IPS DF 6.9 (cell line): Measurements from ENCODE around the gene FHOD3.

Experiments used
- DNase-seq: peaks from one replicate; pipeline ENCODE4 v3.0.0-alpha.2; 2013; ENCODE audit warnings: low read depth, low spot score
- H3K27ac ChIP-seq: one replicate; pipeline ENCODE4 v1.5.1; 2013; ENCODE audit warnings: low read length, control low read depth
- H3K27me3 ChIP-seq: 2 replicates; pipeline ENCODE4 v1.6.1; 2013; ENCODE audit warnings: mild to moderate bottlenecking, low read length; ENCODE audit not compliant: control insufficient read depth, insufficient read depth
- H3K36me3 ChIP-seq: 2 replicates; pipeline ENCODE4 v1.6.1; 2013; ENCODE audit warnings: low read length; ENCODE audit not compliant: control insufficient read depth, insufficient read depth
- H3K4me1 ChIP-seq: 2 replicates; pipeline ENCODE4 v1.6.1; 2013; ENCODE audit warnings: low read length; ENCODE audit not compliant: control insufficient read depth, insufficient read depth
- H3K4me3 ChIP-seq: 2 replicates; pipeline ENCODE4 v1.5.1; 2013; ENCODE audit warnings: mild to moderate bottlenecking, low read length
- H3K9me3 ChIP-seq: 2 replicates; pipeline ENCODE4 v1.6.1; 2013; ENCODE audit warnings: low read length, inconsistent platforms; ENCODE audit not compliant: control insufficient read depth, insufficient read depth
- WGBS: extraction: QIAGEN DNeasy Blood & Tissue Kit; methylation state at CpG from one replicate; pipeline ENCODE4 v1.1.7; 2013; ENCODE audit warnings: mixed read lengths, missing lambda C conversion rate; ENCODE audit not compliant: insufficient read length, insufficient coverage; 5-methylcytosine and 5-hydroxymethylcytosine counted together

The FHOD3 gene

DNA sequence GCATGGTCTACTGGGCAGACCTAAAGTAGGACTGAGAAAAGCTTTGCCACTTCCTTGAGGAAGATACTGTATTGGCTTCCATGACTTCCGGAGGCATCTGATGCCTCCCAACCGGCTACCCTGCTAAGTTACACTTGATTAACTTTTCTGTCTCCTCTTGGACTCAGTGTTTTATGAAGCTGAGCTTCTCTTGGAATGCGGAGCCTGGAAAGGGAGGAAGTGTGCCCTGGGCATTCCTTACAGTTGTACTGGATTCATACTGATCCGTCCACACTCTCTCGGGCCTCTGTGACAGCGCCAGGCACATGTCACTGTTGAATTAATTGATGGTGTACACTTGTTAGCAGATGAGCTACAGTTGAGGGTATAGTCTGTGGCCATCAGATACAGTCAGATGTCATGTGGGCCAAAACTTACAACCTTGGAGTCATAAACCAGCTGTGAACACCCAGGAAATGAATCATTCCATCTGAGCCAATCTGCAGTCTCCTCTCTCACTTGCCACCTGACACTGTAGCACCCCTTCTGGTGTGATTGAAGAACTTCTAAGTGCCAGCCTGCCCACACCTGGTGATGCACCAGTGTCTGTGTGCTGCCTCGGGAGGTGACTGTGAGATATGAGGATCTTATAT, 122.5 kb downstream of the FHOD3 start:
- Histone ChIP-seq H3K36me3 (no peaks in the 10 kb centered on the region), H3K9me3 (no peaks in the 10 kb centered on the region), H3K27ac (no peak overlapping the region), H3K4me3 (no peak overlapping the region), H3K27me3 (no peaks in the 10 kb centered on the region), H3K4me1 (no peaks in the 10 kb centered on the region)
- no peak for DNase-seq
- WGBS = no CpG with 5 or more reads among the region's 7 CpGs

DNA sequence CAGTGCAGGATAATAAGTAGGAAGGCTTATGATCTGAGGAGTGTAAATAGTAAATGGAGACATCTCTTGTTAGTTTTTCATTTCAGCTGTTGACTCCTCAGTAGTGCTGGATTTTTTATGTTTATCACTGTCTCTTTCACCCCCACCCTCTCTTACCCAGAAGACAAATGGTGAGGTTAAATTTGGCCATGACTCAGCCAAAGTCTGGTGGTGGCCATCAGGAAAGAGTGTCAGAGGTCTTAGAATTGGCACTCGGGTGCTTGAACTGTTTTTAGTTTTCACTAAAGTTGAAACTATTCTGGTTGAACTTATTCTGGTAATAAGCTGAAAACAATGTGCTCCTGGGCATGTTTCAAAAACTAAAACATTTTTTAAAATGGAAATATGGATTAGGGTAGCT, 123.3 kb downstream of the FHOD3 start:
- DNase-seq = no peak
- Histone ChIP-seq H3K36me3 (no peaks in the 10 kb centered on the region), H3K27me3 (no peaks in the 10 kb centered on the region), H3K9me3 (no peaks in the 10 kb centered on the region), H3K4me1 (no peaks in the 10 kb centered on the region), H3K4me3 (no peak overlapping the region), H3K27ac (no peak overlapping the region)
- no CpG with 5 or more reads among the region's 1 CpG for WGBS

DNA sequence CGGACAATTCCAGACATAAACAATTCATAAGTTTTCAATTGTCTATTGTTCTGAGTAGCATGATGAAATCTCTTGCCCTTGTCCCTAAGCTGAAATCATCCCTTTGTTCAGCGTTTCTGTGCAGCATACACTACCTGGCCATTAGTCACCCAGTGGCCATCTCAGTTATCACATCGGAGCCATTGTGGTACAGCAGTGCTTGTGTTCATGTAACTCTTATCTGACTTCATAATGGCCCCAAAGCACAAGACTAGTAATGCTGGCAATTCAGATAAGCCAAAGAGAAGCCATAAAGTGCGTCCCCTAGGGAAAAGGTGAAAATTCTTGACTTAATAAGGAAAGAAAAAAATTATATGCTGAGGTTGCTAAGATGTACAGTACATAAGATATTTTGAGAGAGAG, 127.2 kb downstream of the FHOD3 start:
- no CpG with 5 or more reads among the region's 4 CpGs for WGBS
- Histone ChIP-seq H3K36me3 (no peaks in the 10 kb centered on the region), H3K4me1 (no peaks in the 10 kb centered on the region), H3K4me3 (no peak overlapping the region), H3K27me3 (no peaks in the 10 kb centered on the region), H3K27ac (no peak overlapping the region), H3K9me3 (no peaks in the 10 kb centered on the region)
- DNase-seq = no peak

DNA sequence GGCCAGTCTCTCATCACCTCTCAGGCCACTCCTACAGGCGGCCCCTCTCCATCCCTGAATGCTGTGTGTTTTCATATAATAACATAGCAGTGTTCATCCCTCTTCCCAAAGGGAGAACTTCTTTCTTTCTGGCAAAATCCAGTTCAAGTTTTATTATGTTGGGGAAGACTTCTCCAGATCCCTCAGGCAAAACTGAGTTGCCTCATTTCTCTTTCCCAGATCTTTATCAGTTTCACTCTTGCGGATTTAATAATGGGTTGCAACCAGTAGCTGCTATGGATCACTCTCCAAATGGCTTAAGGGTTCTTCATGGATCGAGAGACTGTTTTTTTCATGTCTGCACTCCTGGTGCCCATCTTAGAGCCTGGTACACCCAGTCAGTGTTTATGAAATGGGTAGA, 129.9 kb downstream of the FHOD3 start:
- no peak overlapping the region for H3K4me3 ChIP-seq
- no peak for DNase-seq
- no peak overlapping the region for H3K27ac ChIP-seq
- H3K27me3 ChIP-seq = no peaks in the 10 kb centered on the region
- H3K36me3 ChIP-seq = no peaks in the 10 kb centered on the region
- peaks cover under 1% of the 10 kb centered on the region; the same call in 1 of the 2 replicates for H3K4me1 ChIP-seq
- no peaks in the 10 kb centered on the region for H3K9me3 ChIP-seq
- WGBS = no CpG with 5 or more reads among the region's 3 CpGs

DNA sequence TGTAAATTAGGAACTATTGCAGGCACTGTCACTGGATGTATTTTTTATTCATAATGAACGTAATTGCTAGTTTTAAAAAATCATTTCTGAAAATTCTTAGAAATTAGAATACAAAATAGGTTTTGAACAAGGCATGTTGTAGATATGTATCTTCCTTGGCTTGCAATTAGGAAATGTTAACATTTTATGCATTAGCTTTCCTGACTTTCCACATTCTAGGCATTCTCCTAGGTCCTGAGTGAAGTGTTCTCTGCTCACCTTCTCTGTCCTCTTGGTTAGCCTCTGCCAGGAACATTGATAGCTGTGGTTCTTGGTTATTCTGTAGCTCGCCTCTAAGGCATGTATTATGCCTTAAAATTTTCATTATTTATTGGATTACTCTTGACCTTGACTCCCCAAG, 130.3 kb downstream of the FHOD3 start:
- Histone ChIP-seq H3K9me3 (no peaks in the 10 kb centered on the region), H3K4me1 (peaks cover 1% of the 10 kb centered on the region; the same call in 1 of the 2 replicates), H3K27ac (no peak overlapping the region), H3K4me3 (no peak overlapping the region), H3K36me3 (no peaks in the 10 kb centered on the region), H3K27me3 (no peaks in the 10 kb centered on the region)
- WGBS = no CpG with 5 or more reads among the region's 2 CpGs
- no peak for DNase-seq

DNA sequence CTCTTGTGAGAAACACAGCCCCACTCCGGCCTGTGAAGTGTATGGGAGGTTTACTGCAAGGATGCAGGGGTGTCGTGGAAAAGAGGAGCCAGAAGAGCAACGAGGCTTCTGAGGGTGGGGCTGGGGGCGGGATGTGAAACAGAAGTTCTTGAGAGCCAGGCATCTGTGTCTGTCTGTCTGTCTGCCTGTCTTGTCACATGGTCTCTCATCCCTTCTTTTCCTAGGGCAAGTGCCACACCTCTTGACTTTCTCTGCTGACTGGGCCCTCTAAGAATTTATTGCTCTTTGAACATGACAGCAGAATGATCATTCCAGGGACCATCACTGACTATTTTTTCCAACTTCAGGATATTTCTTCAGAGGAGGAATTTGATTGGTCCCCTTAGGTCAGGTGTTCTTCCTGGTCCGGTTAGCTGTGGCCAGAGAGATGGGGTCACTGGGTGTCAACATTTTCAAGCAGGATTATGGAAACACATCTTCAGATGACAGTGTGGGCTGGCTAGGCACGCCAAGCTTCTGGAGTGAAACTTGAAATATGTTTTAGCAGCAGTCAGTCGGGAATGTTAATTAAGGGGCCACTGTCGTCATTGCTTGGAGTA, 131.0 kb downstream of the FHOD3 start:
- no peaks in the 10 kb centered on the region for H3K36me3 ChIP-seq
- H3K27me3 ChIP-seq = no peaks in the 10 kb centered on the region
- no peaks in the 10 kb centered on the region for H3K9me3 ChIP-seq
- no peak overlapping the region for H3K27ac ChIP-seq
- WGBS = no CpG with 5 or more reads among the region's 8 CpGs
- no peak overlapping the region for H3K4me3 ChIP-seq
- DNase-seq = no peak
- peaks cover 1% of the 10 kb centered on the region; the same call in 1 of the 2 replicates for H3K4me1 ChIP-seq

DNA sequence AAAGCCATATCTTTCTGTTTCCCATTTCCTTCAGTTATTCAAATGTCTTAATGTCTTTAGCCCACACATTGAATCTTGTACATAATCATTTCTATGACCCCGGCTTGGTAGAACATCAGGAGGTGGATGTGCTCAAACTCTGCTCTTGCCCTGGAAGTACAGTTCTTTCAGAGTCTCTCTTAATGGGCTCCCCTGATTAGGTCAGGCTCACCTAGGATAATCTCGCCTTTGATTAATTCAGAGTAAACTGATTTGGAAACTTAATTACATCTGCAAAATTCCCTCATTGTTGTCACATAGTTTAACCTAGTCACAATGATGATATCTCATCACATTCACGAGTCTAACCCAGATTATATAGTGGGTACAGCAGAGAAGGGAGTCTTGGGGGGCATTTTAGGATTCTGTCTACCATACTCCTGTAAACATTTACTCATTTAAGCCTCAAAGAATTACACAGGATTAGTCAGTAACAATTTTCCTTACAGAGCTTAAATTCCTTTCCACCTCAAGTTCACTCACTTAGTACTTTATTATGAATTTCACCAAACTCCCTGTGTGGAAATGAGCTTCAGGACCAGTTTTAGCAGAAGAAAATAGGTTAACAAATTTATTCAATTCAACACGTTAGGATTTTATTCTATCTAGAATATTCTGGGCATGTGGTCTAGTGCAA, 135.5 kb downstream of the FHOD3 start:
- Histone ChIP-seq H3K4me1 (peaks cover 2% of the 10 kb centered on the region; the same call in 1 of the 2 replicates), H3K36me3 (no peaks in the 10 kb centered on the region), H3K9me3 (no peaks in the 10 kb centered on the region), H3K27me3 (no peaks in the 10 kb centered on the region), H3K27ac (no peak overlapping the region), H3K4me3 (no peak overlapping the region)
- no peak for DNase-seq
- WGBS = no CpG with 5 or more reads among the region's 4 CpGs

DNA sequence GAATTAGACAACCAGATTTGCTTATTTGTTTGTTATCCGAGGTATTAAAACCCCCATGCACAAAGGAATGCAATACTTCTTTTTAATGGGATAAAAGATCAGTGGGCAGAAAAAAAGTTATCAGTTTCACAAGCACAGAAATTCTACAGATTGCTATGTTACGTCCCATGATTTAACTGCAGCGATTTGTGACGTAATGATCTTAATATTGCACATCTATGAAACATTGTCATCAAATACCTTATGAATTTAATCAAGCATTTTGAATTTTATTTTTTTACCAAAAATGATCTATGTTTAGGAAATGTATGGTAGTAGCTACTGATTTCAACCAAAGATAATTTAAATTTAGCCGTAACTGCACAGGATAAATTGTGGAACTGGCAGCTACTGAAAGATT, 138.9 kb downstream of the FHOD3 start:
- Histone ChIP-seq H3K9me3 (no peaks in the 10 kb centered on the region), H3K4me1 (peaks cover 4% of the 10 kb centered on the region; the same call in 1 of the 2 replicates), H3K27ac (no peak overlapping the region), H3K27me3 (no peaks in the 10 kb centered on the region), H3K36me3 (no peaks in the 10 kb centered on the region), H3K4me3 (no peak overlapping the region)
- DNase-seq = no peak
- WGBS = no CpG with 5 or more reads among the region's 5 CpGs

DNA sequence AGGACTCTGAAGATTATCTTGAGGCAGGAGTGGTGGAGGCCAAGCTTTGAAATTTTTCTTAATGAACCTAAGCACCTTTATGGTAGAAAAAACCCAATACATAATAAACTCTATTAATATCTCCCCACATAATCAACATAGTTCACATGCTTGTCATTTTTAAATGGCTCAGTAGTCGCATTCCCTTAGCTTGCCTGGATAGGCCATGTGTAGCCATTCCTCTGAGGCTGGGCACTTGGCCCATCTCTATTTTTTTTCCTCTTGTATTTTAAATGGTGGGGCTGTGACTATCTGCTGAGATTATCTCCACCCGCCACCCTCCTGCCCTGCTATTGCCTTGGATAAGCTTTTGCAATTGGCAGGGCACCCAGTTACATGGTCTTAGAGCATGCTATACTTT, 143.1 kb downstream of the FHOD3 start:
- 0 out of 2 replicates have a peak, but pooled peaks cover 3% of the 10 kb centered on the region for H3K4me1 ChIP-seq
- H3K27ac ChIP-seq = no peak overlapping the region
- H3K36me3 ChIP-seq = no peaks in the 10 kb centered on the region
- no peak for DNase-seq
- WGBS = no CpG with 5 or more reads among the region's 2 CpGs
- H3K27me3 ChIP-seq = no peaks in the 10 kb centered on the region
- H3K9me3 ChIP-seq = no peaks in the 10 kb centered on the region
- H3K4me3 ChIP-seq = no peak overlapping the region

DNA sequence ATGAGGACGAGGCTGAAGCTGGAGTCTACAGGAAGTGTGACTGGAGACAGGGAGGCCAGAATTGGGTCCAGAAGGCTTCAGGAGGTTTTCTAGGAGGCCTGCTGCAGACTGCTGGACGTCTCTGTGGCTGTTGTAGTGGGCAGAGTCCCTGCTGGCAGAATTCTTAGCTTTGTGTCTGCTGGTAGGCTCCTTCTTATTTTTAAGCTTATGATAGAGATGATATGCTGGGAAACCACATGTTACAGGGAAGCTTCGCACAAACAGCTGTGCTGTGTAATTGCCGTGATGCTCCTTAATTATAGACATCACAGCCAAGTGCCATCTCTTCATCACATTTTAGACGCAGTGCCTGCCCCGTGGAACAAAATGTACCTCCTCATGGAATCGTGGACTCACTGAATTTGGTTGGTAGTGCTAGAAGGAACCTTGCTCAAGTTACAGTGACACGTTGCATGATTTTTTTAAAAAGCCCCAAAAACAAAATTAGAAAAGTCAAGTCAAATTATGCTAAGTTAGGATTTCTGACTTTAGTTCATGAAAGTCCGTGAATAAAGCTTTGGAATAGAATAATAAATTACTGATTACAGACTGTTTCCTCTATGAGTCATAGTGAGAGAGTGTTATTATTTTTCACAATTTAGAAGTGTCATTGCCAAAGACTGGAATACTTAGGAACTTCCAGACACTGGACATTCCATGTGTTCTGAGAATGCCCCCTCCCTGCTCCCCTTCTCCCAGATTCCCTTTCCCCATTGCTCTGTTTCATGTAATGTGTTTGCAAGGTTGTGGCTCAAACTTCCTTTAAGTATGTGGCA, 144.1 kb downstream of the FHOD3 start:
- Histone ChIP-seq H3K36me3 (no peaks in the 10 kb centered on the region), H3K4me3 (no peak overlapping the region), H3K27me3 (no peaks in the 10 kb centered on the region), H3K27ac (no peak overlapping the region), H3K9me3 (no peaks in the 10 kb centered on the region), H3K4me1 (0 out of 2 replicates have a peak, but pooled peaks cover 3% of the 10 kb centered on the region)
- DNase-seq = no peak
- no CpG with 5 or more reads among the region's 9 CpGs for WGBS
